Ascending aorta (tissue), 2 donors: ENCODE measurements around the gene CLEC3A. TPM values are rescaled to one million over a fixed set of nuclear protein-coding genes. Genes with fewer than 3 reads are reported as not detected.

Experiments
- DNase-seq, 2 donors: peaks; one replicate each; pipeline ENCODE4 v3.0.0-alpha.2; 2019; ENCODE audit warnings: low spot score in 2 of 2
- H3K27ac ChIP-seq, 2 donors: fragments of 200-600 bp; sonication (generic); one replicate each; pipeline ENCODE4 v1.5.1; 2016 to 2017; ENCODE audit warnings: mild to moderate bottlenecking in 1 of 2
- H3K27me3 ChIP-seq: fragments of 200-600 bp; sonication (generic); one replicate; pipeline ENCODE4 v1.5.1; 2017
- H3K36me3 ChIP-seq, 2 donors: fragments of 200-600 bp; sonication (generic); one replicate each; pipeline ENCODE4 v1.5.1; 2016
- H3K4me1 ChIP-seq, 2 donors: fragments of 200-600 bp; sonication (generic); one replicate each; pipeline ENCODE4 v1.5.1; 2016 to 2017; ENCODE audit warnings: mild to moderate bottlenecking in 1 of 2
- H3K4me3 ChIP-seq, 2 donors: fragments of 200-600 bp; sonication (generic); one replicate each; pipeline ENCODE4 v1.5.1; 2016 to 2017; ENCODE audit warnings: mild to moderate bottlenecking in 1 of 2
- H3K9me3 ChIP-seq, 2 donors: fragments of 200-600 bp; sonication (generic); one replicate each; pipeline ENCODE4 v1.5.1; 2016
- intact Hi-C: fragments of 100-400 bp; cut with DNase I; formaldehyde crosslinking; loops from one replicate; pipeline ENCODE4 v1.15.1; 2023
- total RNA-seq: library from RNA; depleted of rRNA; stranded (reverse); fragments of >200 nt; gene quantifications from one replicate; pipeline ENCODE4 v1.1.0, GENCODE V29; 2016
- TF ChIP-seq, protein P1 (sequence below), 3 experiments: fragments of 200-600 bp in 2 of 3; fragments of 450-650 bp in 1 of 3; sonication (generic) in 2 of 3; IDR thresholded peaks; one replicate each; pipeline ENCODE4 v1.5.1; 2016 to 2019; ENCODE audit warnings: antibody characterized with exemption in 3 of 3, mild to moderate bottlenecking in 1 of 3, moderate library complexity in 1 of 3

The CLEC3A gene, protein sequence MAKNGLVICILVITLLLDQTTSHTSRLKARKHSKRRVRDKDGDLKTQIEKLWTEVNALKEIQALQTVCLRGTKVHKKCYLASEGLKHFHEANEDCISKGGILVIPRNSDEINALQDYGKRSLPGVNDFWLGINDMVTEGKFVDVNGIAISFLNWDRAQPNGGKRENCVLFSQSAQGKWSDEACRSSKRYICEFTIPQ
- total RNA-seq: not detected

DNA sequence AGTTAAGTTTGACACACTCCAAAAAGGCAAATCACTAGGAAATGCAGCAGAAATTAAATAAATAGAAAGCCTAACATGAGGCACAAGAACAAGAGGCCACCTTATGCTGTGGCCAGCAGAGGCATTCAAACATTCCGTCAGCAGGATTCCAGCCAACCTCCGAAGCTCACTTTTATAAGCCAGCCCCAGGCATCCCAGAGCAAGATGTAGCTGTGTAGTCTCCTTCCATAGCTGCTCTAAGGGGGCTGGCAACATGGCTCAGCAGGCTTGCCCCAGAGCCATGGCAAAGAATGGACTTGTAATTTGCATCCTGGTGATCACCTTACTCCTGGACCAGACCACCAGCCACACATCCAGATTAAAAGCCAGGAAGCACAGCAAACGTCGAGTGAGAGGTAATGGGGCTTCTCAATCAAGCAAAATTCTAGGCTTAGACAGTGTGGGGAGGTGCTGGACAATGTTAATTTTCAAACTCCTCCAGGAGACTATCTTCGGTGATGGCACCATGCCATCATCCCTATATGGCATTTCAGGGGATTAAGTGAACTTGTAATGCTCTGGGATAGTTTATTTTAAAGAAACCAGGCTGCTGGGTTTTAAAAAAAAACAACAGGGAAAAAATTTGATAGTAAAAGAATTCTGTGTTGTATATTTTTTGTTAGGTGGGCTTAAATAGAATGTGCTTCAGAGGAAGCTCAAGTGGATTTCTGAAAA is at the start of gene CLEC3A:
TSS of gene CLEC3A (plus strand) at position 202 of the 714 bp plus-strand sequence. CDS start at position 281, 79 bp downstream.
- no peak within 1 kb of the TSS for H3K27ac ChIP-seq
- H3K4me1 ChIP-seq: no peaks in the 10 kb centered on the region
- H3K27me3 ChIP-seq: no peaks in the 10 kb centered on the region
- H3K36me3 ChIP-seq: no peaks in the 10 kb centered on the region
- TF ChIP-seq, protein P1, sequence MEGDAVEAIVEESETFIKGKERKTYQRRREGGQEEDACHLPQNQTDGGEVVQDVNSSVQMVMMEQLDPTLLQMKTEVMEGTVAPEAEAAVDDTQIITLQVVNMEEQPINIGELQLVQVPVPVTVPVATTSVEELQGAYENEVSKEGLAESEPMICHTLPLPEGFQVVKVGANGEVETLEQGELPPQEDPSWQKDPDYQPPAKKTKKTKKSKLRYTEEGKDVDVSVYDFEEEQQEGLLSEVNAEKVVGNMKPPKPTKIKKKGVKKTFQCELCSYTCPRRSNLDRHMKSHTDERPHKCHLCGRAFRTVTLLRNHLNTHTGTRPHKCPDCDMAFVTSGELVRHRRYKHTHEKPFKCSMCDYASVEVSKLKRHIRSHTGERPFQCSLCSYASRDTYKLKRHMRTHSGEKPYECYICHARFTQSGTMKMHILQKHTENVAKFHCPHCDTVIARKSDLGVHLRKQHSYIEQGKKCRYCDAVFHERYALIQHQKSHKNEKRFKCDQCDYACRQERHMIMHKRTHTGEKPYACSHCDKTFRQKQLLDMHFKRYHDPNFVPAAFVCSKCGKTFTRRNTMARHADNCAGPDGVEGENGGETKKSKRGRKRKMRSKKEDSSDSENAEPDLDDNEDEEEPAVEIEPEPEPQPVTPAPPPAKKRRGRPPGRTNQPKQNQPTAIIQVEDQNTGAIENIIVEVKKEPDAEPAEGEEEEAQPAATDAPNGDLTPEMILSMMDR (IDR thresholded peaks at IDR 0.05): no peak
- intact Hi-C loops: no loop called here
- DNase-seq: no peak
- no peak within 1 kb of the TSS for H3K4me3 ChIP-seq
- H3K9me3 ChIP-seq: no peaks in the 10 kb centered on the region

DNA sequence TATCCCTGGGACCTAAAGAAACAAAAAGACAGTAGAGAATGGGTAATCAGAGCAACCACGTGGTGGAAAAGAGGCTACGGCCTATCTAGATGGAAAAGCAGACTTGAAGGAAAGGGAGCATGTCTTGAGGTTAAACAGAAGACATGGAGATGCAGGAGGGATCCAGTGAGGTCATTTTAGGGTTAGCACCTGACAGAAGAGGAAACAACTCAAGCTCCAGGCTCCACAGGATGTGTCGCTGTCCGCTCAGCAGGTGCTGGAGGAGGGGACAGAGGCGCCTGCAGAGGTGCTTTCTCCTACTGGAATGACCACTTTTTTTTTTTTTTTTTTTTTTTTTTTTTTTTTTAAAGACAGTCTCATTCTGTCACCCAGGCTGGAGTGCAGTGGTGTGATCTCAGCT is 47.5 kb upstream of the CLEC3A start:
- H3K27me3 ChIP-seq: no peaks in the 10 kb centered on the region
- no peak overlapping the region for H3K4me3 ChIP-seq
- DNase-seq: no peak
- H3K4me1 ChIP-seq: peaks cover 0 to 5% of the 10 kb centered on the region in 2 donors
- peaks cover 0 to 3% of the 10 kb centered on the region in 2 donors for H3K36me3 ChIP-seq
- H3K9me3 ChIP-seq: no peaks in the 10 kb centered on the region
- H3K27ac ChIP-seq: no peak overlapping the region
- TF ChIP-seq, protein P1 (IDR thresholded peaks at IDR 0.05): no peak
- intact Hi-C loops: no loop called here

DNA sequence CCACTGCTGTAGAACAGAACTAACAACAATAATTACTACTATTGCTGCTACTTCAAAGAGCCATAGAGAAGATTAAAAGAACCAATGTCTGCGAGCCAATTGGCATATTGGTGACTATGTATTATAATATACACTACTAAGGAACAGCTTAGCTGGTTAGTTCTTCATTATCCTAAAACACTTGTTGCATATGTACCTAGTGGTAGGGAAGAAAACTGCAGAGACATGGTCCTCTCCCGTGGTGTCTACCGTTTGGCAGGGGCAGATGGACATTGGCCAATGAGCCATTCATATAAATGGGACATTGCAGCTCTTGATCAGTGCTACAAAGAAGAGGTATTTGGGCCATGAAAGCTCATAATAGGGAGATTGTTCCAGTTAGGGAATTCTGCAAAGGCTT is 46.4 kb upstream of the CLEC3A start:
- no peaks in the 10 kb centered on the region for H3K27me3 ChIP-seq
- DNase-seq: no peak
- H3K4me3 ChIP-seq: no peak overlapping the region
- H3K9me3 ChIP-seq: no peaks in the 10 kb centered on the region
- TF ChIP-seq, protein P1 (IDR thresholded peaks at IDR 0.05): no peak
- H3K4me1 ChIP-seq: peaks cover 0 to 5% of the 10 kb centered on the region in 2 donors
- no peak overlapping the region for H3K27ac ChIP-seq
- intact Hi-C loops: no loop called here
- peaks cover 0 to 3% of the 10 kb centered on the region in 2 donors for H3K36me3 ChIP-seq

DNA sequence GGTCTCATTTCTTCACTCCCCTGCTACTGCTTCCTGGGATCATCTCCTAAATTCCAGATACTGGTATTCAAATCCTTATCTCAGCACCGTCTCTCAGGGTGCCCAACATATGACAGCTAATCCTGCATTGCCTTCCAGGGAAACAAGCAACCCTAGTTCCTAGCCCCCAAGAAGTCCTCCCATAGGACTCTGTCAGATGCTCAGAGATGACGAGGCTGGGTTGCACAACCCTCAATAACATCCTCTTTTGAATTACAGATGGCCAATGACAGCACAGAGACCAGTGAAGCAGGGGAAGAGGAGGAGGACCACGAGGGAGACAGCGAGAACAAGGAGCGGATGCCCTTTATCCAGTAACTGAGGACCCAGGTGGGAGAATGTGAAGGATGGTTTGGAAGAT is 45.0 kb upstream of the CLEC3A start:
- H3K27ac ChIP-seq: no peak overlapping the region
- H3K27me3 ChIP-seq: no peaks in the 10 kb centered on the region
- no peaks in the 10 kb centered on the region for H3K4me1 ChIP-seq
- no peaks in the 10 kb centered on the region for H3K9me3 ChIP-seq
- H3K4me3 ChIP-seq: no peak overlapping the region
- no peak for DNase-seq
- H3K36me3 ChIP-seq: peaks cover 0 to 3% of the 10 kb centered on the region in 2 donors
- intact Hi-C loops: no loop called here
- TF ChIP-seq, protein P1 (IDR thresholded peaks at IDR 0.05): no peak

DNA sequence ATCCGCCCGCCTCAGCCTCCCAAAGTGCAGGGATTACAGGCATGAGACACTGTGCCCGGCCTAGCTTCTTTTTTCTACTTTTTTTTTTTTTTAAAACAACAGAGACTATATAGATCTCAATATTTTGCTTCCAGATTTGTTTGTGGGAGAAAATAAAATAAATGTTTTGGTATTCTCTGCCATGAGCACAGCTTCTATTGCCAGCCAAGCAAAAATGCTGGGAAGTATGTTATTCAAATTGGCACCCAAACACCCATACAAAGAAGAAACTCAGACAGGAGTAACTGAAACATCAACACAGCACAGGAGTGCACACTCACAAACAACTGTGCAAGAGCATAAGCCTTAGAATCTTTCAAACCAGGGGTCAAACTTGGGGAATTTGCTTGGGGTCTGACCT is 37.2 kb upstream of the CLEC3A start:
- DNase-seq: no peak
- TF ChIP-seq, protein P1 (IDR thresholded peaks at IDR 0.05): no peak
- intact Hi-C loops: no loop called here

More for the DNA sequence above, 37.2 kb upstream of the CLEC3A start:
- peaks cover 0 to 13% of the 10 kb centered on the region in 2 donors for H3K4me1 ChIP-seq
- H3K36me3 ChIP-seq: no peaks in the 10 kb centered on the region
- H3K9me3 ChIP-seq: no peaks in the 10 kb centered on the region
- H3K27me3 ChIP-seq: no peaks in the 10 kb centered on the region
- H3K4me3 ChIP-seq: no peak overlapping the region
- no peak overlapping the region for H3K27ac ChIP-seq
